Stimulated activated CD8-positive, alpha-beta memory T cell treated with anti-CD3 and anti-CD28 coated beads, Interleukin-12 subunit alpha, Interleukin-12 subunit beta, amount 100 ng/mL, for 24 hours (primary cell): ENCODE data around the gene CDC25B.
A peak's percentile ranks its signal among the peaks of the same experiment; 100 is the strongest.
"Not testable (repeated sequence)": the region's sequence is repeated elsewhere in the genome, so short reads cannot be mapped to it uniquely, and the experiment has no call there.

ENCODE experiments used
- DNase-seq: peaks from one replicate; pipeline ENCODE4 v3.0.0-alpha.2; 2020; ENCODE audit errors: extremely low read depth

Gene CDC25B

DNA sequence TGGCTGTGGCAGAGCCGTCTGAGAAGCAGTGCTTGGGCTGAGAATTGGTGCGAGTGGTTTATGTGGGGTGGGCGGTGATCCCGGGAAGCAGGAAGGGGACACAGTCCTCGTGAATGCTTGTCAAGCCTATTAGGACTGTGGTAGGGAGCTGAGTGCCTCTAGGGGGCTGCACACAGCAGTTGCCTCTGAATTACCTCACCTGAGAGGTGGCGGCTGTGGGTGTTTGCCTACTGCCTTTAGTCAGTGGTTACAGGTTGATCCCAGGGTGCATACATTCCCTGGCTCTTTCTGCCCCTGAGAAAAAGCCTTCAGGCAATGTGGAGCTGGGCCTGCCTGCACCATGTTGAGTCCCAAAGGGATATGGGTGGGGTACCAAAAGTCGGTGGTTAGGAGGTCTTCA lies 29.4 kb downstream of the CDC25B start:
- no peak for DNase-seq

DNA sequence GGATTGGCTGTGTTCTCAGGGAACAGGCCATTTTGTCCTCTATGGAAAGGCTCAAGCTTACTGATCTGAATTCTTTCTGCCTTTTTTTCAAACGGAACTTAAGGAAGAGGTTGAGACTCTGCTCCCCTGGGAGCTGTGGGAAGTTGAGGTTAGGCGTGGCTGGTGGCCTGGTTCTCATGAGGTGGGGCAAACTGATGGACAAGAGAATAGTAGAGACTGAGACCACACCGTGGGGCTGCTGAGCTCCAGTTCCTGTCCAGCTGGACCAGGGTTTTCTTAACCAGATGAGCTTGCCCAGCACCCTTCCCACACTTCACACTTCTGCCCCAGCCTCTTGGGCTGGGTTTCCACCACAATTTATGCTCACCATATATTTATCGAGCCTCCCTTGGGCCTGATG lies 30.3 kb downstream of the CDC25B start:
- DNase-seq: no peak

DNA sequence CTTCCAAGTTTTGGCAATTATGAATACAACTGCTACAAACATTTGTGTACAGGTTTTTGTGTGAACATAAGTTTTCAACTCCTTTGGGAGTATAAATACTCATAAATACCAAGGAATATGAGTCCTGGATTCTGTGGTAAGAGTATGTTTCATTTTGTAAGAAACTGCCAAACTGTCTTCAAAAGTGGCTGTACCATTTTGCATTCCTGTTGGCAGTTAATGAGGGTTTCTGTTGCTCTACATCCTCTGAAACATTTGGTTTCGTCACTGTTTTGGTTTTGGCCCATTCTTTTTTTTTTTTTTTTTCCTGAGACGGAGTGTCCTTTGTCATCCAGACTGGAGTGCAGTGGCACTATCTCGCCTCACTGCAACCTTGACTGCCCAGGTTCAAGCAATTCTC lies 32.7 kb downstream of the CDC25B start:
- DNase-seq: no peak

DNA sequence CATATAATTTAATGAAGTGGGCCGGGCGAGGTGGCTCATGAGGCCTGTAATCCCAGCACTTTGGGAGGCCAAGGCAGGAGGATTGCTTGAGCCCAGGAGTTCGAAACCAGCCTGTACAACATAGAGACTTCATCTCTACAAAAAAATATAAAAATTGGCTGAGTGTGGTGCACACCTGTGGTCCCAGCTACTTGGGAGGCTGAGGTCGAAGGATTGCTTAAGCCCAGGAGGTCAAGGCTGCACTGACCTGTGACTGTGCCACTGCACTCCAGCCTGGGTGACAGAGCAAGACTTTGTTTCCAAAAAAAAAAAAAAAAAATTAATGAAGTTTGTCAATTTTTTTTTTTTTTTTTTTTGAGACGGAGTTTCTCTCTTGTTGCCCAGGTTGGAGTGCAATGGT lies 33.8 kb downstream of the CDC25B start:
- DNase-seq: not testable (repeated sequence)

DNA sequence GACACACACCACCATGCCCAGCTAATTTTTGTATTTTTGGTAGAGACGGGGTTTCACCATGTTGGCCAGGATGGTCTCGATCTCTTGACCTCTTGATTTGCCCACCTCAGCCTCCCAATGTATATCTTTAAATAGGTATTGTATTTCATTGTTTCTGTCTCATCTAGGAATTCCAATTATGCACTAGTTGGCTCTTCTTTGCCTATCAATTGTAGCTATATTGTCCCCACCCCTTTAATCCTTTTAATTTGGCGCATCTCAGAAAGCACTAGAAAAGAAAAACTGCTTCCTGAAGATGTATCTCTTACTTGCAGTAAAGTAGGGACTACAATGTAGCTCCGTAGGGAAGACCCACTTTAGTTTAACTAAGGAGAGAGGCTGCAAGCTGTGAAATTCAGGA lies 40.0 kb downstream of the CDC25B start:
- no peak for DNase-seq

DNA sequence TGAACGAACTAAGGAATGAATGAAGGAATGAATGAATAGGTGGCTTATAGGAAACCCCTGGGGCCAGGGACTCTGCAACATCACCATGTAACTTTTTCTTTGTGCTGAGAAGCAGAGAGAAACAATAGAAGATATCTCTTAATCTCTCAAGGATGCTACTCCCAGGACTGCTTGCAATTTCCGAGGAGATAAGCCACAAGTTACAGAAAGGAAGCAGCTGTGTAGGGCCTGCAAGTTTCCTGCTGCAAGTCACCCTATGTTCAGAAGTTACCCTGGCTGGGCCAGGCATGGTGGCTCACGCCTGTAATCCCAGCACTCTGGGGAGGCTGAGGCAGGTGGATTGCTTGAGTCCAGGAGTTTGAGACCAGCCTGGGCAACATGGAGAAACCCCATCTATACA lies 43.2 kb downstream of the CDC25B start:
- no peak for DNase-seq

DNA sequence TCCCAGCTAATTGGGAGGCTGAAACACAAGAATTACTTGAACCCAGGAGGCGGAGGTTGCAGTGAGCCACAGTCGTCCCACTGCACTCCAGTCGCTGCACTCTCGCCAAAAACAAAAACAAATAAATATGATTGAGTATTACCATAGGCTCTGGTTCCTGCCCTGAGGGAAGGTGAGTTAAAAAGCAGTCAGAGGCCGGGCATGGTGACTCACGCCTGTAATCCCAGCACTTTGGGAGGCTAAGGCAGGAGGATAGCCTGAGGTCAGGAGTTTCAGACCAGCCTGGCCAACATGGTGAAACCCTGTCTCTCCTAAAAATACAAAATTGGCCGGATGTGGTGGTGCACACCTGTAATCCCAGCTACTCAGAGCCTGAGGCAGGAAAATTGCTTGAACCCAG lies 44.1 kb downstream of the CDC25B start:
- not testable (repeated sequence) for DNase-seq

DNA sequence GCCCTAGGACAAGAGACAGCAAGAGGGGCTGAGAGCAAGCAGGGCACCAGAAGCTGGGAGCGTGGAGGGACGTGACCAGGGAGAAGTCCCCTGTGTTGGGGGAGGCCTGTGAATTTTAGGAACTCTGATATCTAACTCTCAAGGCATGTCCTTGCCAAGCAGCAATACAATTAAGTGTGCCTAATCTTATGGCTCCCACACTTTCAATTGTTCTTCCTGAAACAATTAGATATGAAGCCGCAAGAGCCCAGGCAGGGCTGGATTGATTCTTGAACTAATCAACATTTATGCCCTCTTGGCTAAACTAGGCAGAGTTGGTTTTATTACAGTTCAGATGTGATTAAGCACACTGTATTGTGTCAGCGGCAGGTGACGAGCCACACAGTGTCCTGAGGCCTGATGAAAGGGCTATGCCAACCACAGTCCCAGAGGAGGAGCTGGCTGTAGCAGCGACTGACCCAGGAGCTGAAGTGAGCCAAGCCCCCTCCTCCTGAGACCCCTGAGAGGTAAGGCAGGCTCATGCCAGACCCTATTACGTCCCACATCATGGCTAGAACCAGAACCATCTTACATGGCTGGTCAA lies 46.3 kb downstream of the CDC25B start:
- DNase-seq: no peak

DNA sequence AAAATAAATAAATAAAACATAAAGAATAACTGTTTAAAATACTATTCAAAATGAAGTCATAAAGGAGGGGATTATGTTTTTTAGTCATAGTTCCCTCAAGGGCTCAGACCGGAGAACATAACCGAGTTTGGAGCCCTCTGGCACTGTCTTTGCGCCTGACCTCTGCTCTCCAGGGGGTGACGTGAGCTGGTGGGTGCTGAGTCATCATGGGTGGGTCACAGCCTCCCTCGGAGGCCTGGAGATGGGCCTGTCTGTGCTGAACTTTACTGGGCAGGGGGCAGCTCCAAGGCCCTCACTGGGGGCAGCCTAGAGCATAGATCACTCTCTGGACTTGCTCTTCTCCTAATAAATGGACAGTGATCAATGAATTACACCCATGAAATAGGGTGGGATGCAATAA lies 47.4 kb downstream of the CDC25B start:
- DNase-seq: no peak

DNA sequence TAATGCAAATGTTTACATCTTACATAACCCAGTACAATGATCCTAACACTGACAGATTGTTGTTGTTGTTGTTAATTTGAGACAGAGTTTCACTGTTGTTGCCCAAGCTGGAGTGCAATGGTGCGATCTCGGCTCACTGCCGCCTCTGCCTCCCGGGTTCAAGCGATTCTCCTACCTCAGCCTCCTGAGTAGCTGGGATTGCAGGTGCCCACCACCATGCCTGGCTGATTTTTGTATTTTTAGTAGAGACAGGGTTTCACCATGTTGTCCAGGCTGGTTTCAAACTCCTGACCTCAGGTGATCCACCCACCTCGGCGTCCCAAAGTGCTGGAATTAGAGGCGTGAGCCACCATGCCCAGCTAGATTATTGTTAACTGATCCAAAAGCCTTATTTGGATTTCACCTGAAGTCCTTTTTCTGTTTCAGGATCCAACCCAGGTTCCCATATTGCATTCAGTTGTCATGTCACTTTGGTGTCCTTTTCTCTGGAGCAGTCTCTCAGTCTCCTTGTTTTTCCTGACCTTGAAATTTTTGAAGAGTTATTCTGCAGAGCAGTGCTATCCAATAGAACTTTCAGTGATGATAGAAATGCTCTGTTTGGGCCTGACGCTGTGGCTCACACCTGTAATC lies 48.0 kb downstream of the CDC25B start:
- not testable (repeated sequence) for DNase-seq

DNA sequence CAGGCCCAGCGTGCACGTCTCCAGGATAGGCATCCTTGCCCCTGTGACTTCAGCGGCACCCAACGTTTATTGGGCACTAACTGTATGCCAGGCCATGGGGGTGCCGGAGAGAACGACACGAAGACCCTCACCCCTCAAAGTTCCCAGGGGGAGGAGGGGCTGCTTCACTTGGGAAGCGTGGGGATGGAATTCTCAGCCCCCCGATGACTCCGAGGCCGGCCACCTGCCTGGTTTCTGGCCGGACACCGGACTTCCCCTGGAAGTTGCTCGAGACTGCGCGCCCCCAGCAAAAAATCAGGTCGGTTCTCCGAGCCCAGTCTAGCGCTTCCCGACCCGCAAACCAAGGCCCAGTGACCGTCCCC lies 50.2 kb downstream of the CDC25B start:
- DNase-seq: no peak

DNA sequence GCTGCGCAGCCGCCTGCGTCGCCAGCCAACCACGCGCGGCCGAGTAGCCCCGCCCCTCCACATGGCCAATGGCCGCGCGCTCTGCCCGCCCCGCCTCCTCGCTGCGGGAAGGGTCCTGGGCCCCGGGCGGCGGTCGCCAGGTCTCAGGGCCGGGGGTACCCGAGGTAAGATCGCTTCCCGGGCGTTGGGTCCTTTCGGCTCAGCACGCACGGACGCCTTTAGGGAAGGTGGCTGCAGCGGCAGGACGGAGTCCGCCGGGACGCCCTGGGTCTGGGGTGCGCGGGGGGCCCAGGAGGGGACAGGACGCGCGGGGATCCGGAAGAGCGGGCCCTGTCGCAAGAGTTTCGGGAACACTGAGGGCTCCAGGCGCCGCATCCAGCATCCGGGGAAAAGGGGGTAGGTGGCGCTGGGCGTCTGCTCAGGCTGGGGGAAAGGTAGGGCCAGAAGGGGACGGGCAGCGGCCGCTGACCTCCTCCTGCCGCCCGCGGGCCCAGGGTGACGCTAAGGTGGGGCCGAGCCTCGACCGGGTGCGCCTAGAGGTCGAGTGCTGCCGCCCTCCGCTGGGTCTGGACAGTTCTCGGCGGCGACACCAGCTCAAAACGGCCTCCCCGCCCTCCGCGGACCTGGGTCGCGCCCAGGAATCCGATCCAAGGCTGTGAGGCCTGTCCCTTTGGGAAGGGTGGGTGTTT lies 50.8 kb downstream of the CDC25B start, which contains the start of gene MAVS:
Gene MAVS (plus strand): TSS at position 95 of the 689 bp plus-strand sequence. CDS start 7,791 bp downstream, outside the sequence.
- DNase-seq: peak; percentile 74

DNA sequence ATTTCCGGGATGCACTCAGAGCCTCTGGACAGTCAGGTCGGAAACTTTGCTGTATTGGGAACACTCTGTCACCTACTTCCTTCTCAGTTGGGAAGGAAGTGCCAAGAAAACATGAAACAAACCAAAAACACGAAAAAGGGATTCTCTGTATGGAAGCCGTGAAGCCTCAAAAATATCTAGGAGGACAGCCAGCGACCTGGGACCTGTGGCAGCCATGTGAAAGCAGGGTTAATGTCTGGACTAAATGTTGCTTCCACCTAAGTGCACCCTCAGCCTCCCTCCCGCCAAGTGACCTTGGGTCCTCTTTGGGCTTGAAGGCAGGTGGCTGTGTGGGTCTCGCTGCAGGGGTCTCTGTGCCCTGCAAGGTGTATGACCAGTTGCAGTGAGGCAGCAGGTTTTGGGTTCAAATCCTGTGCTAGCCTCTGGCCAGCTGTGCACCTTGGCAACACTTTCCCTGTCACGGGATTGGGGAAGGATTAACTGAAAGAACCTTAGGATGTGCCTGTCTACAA lies 51.4 kb downstream of the CDC25B start:
- DNase-seq: no peak

DNA sequence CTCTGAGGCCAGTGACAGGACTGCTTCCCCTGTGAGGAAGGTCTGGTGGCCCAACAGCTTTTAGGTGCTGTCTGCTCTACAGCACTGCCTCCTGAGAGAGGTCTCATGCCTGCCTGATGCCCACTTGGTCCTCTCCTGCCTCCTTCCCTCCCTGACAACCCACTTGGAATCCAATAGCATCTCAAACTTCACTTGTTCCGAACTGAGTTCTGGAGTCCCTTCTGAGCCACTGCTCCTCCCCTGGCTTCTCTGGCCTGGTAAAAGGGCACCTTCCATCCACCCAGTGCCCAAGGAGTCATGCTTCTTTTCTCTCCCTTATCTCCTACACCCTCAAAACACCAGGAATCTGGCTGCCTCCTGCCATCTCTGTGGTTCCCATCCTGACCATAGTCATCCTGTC lies 52.5 kb downstream of the CDC25B start:
- no peak for DNase-seq

DNA sequence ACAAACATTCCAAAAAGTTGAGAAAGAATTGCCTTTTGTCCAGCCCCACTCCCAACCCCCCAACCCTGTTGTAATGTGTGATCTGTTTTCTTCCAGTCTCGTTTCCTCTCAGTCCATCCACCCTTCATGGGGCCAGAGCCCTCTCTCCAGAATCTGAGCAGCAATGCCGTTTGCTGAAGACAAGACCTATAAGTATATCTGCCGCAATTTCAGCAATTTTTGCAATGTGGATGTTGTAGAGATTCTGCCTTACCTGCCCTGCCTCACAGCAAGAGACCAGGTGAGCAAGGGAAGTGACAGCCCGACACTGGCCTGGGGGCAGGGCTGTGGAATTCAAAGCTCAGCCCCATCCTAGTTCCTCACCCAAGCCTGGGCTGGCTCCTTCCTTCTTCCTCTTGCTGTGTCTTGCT lies 58.4 kb downstream of the CDC25B start:
- no peak for DNase-seq
